ENCODE results near the gene LACTB.

The LACTB gene

GRCh38 chr15:63134245-63134985 is 12.8 kb downstream of the LACTB start:
- no peak for DNase-seq

GRCh38 chr15:63135281-63135680 is 13.6 kb downstream of the LACTB start:
- no peak for DNase-seq

DNA sequence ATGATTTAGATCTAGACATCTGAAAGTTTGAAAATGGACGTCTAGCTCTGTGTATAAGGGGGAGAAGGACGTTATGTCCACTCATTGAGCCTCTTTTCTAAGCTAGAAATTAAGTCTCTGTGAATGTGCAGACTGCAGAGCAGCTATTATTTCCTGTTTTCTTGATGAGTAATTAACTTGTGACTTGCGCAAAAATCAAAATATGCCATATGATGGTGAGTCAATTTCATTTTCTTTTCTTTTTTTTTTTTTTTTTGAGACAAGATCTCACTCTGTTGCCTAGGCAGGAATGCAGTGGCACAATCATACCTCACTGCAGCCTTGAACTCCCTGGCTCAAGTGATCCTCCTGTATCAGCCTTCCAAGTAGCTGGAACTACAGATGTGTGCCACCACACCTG is 14.1 kb downstream of the LACTB start:
- DNase-seq = no peak

GRCh38 chr15:63136742-63137141 is 15.1 kb downstream of the LACTB start:
- no peak for DNase-seq

GRCh38 chr15:63140936-63141335 is 19.3 kb downstream of the LACTB start:
- DNase-seq = no peak

DNA sequence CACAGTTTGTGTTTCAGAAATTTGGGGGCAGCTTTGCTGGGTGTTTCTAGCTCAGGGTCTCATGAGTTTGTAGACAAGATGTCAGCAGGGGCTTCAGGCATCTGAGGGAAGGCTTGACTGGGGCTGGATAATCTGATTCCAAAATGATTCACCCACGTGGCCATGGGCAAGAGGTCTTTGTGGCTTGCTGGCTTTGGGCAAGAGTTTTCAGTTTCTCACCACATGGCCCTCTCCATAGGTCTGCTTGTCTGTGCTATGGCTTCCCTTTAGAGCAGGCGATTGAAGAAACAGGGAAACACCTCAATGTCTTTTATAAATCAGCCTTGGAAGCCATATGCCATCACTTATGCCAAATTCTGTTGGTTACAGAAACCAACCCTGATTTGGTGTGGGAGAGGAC is 23.8 kb downstream of the LACTB start:
- DNase-seq = no peak

- DNase-seq = no peak
Observed at GRCh38 chr15:63146684-63147083, 25.0 kb downstream of the LACTB start.

GRCh38 chr15:63151665-63152064 is 30.0 kb downstream of the LACTB start:
- DNase-seq = no peak

GRCh38 chr15:63155486-63155885 is 33.8 kb downstream of the LACTB start:
- no peak for DNase-seq

GRCh38 chr15:63156086-63156710 is 34.5 kb downstream of the LACTB start:
- no peak for DNase-seq

DNA sequence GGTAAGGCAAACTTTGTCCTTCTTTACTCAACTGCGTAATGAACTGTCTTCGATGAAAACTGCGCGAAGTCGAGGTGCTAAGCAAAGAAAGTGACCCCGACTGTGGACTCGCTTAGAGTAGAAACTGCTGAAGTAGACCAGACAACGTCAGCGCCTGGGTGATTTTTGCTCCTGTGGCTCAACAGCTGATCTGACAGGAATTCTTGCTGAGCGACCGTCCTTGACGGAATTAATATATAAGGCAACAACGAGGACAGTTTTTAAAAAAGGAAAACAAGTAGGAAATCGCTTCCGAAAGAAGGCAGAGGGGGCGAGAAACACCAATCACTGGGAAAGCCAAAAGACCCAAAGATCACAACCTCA is 35.1 kb downstream of the LACTB start:
- DNase-seq = peak; percentile 28

DNA sequence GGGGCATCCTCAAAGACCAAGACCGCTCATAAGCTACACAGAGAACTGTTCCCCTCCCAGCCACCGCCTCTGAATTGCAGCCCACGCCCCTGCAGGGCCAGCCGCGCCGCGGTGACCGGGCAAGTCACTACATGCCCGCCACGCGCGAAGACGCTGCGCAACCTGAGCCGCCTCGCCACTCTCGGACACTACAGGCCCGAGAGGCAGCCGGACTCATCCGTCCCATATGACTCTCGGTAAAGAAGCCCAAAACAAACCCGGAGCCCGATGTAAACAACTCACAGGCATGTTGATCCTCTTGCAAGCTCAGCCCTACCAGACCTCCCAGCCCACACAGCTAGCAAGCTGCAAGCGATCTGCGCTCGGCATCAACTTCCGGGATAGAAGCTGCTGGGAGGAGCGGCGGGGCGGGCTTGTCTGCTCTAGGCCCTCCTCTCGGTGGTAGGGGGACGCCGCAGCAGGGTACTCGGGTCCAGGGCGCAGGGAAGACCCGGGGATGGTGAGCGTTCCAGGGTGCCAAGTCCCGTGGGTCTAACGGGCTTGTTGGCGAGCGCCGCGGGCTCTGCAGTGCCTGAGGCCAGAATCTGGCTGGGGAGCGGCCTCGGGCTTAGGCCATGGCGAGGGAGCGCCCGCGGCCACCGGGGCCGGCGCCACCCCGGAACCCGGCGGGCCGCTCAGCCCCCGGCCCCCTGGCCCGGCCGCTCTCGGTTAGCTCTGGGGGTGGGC is 35.6 kb downstream of the LACTB start, which contains the start of gene RPS27L:
TSS of gene RPS27L (minus strand) at position 360 of the 726 bp plus-strand sequence. CDS start at position 288, 72 bp downstream.
- DNase-seq = peak; percentile 92

DNA sequence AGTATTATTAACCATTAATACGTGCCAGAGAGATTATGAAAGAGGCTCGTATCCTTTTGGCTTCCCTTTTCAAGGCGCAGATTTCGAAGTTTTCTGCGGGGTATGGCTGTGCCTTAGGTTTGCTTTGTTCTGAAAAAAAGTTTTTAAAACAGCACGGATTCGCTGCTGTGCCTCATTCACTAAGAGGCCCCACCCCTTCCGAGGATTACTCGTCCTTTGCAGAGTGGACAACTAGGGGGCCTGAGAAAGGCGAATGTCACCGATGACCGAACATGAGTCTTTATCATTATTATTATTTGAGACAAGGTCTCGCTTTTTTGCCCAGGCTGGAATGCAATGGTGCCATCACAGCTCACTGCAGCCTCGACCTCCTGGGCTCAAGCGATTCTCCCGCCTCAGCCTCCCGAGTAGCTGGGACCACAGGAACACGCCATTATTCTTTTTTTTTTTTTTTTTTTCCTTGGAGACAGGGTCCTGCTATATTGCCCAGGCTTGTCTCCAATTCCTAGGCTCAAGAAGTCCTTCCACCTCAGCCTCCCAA is 36.3 kb downstream of the LACTB start:
- peak; percentile 43 for DNase-seq

DNA sequence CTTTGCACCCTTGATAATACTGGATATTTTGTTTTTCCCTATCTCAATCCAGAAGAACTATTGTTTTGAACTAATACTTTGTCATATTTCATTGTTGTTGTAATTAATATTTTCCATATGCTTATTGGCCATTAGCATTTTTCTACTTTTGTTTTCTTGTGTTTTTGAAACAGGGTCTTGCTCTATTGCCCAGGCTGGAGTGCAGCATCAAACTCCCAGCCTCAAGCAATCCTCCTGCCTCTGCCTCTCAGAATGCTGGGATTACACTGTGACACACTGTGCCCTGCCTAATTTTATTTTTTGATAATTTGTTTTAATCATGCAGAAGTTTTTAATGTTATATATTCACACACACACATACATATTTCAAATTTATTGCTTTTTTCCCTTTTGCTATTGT is 39.0 kb downstream of the LACTB start:
- no peak for DNase-seq

GRCh38 chr15:63163217-63163616 is 41.6 kb downstream of the LACTB start:
- DNase-seq = no peak

DNA sequence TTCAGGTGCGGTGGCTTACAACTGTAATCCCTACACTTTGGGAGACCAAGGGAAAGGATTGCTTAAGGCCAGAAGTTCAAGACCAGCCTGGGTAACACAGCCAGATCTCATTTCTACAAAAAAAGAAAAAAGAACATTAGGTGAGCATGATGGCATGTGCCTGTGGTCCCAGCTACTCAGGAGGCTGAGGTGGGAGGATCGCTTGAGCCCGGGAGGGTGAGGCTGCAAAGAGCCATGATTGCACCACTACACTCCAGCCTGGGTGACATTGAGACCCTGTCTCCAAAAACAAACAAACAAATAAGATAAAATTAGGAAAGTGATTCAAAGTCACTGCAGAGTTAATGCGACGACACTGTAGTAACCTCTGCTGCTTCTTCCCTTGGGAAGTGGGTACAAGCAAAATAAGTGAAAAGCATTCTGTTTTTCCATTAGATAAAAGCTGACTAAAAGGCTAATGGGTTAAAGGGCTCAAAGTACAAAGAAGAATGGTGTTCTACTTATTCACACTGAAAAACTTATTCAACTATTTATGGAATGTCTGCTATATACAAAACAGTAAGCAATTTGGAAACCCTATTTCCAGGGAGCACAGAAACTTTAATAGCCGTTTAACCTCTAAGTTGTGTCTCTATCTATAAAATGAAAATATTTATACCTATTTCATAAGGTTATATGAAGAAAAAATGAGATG is 43.7 kb downstream of the LACTB start:
- DNase-seq = no peak

- no peak for DNase-seq
Observed at GRCh38 chr15:63166219-63166618, 44.6 kb downstream of the LACTB start.

GRCh38 chr15:63169788-63170187 is 48.1 kb downstream of the LACTB start:
- no peak for DNase-seq

- DNase-seq = no peak
Observed at GRCh38 chr15:63172376-63172775, 50.7 kb downstream of the LACTB start.

- DNase-seq = no peak
Observed at GRCh38 chr15:63172851-63173451, 51.3 kb downstream of the LACTB start.

DNA sequence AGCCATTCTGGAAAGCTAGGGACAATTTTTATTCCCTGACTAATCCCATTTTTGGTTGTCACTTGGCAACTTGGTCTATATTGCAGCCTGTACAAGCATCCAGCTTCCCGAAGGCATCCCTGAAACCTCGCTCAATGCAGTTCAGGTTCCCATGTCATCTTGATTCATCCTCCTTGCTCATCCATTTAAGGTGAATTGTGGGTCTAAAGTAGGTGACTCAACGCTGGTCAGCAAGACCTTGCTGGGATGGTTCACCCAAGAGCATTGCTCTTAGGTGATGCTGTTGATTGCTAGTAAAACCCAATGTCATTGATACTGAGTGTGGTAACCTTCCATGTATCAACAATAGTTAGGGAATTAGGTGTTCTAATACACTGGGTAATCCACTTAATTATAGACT is 54.6 kb downstream of the LACTB start:
- no peak for DNase-seq

GRCh38 chr15:63178034-63178433 is 56.4 kb downstream of the LACTB start:
- no peak for DNase-seq

- DNase-seq = no peak
Observed at GRCh38 chr15:63180746-63181145, 59.1 kb downstream of the LACTB start.

Measured in CD4-positive, alpha-beta T cell treated with Interleukin-17A for 4 hours (primary cell).